ENCODE data around the gene GOLGA2.
"Not testable (repeated sequence)": the region's sequence is repeated elsewhere in the genome, so short reads cannot be mapped to it uniquely, and the experiment has no call there.

GOLGA2 gene

DNA sequence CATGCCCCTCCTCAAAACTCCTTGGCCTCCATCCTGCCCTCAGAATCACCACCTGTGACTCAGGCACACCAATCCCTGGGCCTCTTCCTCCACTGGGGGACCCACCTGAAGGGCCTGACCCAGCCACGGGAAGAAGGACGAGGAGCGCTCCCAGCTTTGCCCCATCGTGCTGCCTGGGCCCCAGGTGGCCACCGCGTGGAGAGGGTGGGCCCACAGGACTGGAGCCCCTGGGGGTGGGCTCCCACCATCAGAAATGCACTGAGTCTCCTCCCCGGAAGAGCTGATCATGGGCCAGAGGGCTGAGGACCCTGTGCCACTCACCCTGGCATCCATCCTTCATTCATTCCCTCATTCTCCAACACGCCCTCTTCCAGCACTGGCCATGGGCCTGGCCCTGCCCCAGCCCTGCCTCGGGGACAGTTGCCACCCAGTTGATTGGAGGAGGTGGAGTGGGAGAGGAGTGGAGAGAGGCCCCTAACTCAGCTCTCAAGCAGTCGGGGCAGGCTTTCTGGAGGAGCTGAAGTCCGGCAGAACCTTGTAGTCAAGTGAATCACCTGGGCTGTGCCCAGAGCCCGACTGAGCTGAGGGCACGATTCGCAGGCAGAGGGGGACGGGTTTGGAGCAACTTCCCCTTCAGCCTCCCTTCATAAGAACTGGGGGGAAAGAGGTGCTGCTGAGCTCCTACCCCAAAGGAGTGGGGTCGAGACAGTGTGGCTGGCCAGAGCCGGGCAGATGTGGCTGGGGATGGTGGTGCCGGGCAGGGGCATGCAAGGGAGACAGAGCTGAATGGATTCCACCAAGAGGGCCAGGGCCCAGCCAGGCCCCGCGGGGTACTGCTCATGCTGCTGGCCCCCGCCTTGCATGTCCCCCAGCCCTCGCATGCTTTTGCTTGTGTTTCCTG, 43.0 kb downstream of the GOLGA2 start:
- DNase-seq = no peak

DNA sequence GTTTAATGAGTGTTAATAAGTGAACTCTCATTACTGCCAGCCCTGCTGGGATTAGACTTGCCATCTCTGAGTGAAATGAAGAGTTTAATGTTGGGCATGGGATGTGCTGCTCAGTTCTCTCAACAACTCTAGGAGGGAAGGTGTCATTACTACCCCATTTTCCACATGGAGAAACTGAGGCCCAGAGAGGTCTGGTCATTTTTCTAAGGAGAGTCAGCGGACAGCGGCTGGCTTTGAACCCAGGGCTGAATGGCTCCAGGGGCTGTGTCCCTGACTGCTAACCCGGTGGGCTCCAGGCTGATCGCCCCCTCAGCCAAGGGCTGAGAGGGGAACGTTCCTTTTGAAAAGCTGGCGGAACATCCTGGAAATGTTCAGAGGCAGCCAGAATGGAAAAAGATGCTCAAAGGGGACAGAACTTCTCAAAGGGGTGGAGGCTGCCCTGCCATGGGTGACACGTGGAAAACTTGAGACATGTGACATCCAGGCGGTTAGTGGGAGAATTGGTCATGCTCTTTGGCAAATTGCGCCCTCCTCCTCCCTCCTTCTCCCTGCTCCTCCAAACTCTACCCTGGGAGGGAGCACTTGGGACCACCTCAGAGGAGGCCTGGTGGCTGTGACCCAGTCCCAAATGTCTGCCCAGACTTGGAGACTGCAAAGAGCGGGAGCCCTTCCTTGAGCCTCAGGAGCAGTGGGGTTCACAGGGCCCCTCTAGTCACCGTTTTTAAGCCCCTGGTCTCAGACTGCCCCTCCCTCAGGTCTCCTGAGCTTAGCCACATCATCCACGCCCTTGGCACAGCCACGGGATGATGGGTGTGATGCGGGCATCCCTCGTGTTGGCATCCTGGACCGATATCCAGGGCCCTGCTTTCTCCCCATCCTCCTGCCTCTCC, 43.9 kb downstream of the GOLGA2 start:
- no peak for DNase-seq

DNA sequence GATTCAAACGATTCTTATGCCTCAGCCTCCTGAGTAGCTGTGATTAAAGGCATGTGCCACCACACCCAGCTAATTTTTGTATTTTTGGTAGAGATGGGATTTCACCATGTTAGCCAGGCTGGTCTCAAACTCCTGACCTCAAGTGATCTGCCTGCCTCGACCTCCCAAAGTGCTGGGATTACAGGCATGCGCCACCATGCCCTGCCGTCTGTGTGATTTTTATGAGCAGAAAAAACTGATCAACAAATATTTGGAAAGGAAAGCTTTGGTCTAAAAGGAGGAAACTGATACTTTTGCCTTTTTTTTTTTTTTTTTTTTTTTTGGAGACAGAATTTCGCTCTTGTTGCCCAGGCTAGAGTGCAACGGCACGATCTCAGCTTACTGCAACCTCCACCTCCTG, 44.9 kb downstream of the GOLGA2 start:
- not testable (repeated sequence) for DNase-seq

DNA sequence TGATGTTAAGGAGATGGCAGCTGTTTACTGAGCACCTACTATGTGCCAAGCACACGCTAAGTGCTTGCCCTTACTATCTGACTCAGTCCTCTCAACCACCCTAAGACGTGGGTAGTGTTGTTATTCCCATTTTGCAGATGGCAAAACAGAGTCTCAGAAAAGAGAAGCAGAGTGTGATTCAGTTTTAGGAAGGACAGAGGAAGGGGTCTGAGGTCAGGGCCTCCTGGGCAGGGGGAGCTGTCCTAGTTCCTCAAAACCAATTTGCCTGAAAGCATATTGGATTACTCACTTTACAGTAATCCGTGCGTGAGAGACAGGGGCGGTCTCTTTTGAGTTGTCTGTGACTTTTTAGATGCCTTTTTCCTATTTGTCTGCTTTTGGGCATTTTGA, 49.4 kb downstream of the GOLGA2 start:
- DNase-seq = peak; percentile 24

DNA sequence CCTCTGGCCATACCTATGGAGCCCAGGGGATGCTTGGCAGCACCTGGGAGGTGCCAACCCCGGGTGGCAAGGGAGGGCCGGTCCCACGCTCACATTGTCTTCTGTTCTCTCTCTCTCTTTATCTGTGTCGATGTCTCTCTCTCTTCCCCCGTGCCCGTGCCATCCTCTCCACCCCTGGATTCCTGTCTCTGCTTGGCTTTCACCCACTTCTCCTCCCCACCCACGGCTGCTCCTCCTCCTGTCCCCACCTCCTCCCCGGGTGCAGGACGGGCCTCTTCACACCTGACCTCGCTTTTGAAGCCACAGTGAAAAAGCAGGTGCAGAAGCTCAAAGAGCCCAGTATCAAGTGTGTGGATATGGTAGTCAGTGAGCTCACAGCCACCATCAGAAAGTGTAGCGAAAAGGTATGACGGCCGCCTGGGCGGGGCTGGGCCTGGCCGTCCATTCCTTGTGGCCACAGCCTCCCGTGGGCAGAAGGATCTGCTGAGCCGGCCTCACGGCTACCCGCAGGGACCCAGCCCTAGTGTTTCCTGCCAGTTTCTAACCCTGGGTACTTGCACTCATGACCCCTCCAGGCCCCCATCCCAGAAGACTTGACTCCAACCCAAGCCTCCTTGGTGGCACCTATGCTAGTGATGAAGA, 49.9 kb downstream of the GOLGA2 start:
- no peak for DNase-seq

DNA sequence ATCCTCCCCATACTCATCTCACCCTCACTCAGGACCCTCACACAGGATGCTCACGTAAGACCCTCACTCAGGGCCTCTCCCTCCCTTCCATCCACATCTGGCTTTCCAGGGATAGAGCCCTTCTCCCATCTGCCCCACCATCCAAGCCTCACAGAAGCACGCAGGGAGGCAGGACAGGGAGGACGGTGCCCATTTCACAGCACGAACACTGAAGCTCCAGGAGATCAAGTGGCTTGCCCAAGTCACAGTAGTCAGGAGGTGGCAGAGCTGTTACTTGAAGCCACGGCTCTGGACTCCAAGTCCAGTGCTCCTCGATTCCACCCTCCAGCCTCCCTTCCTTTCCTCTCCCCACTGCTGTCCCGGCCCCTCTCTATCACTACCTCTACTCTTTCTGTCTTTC, 50.9 kb downstream of the GOLGA2 start:
- no peak for DNase-seq

DNA sequence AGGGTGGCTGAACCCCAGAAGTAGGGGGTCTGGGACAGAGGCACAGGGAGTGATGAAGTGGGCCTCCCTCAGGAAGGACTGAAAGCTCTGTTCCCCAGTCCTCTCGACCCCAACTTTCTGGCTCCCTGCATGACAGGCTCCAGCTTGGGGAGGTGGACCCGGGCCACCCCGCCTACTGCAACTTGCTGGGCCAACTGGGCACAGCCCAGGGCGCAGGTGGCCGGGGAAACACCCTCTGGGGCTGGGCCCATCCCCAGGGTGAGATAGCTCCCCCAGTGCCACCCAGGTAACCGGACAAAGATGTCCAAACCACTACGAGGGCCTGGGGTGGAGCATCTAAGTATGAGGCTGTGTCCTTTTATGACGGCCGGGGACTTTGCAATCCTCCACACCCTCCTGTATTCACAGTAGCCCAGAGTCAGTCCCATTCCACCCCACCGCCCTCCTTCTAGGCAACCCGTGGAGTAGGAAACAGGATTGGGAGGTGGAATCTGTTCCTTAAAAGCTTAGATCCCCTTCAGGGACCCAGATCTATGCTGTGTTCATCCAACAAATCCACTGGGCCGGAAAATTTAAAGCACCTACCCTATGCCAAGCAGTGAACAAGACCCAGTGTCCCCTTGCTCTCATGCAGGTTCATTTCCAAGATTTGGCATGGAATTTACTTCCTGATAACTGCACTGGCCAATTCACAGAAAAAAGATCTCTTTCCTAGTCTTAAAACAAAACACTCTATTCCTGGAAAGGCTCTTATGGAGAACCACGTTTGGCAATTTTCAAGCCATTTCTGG, 52.7 kb downstream of the GOLGA2 start:
- DNase-seq = no peak

DNA sequence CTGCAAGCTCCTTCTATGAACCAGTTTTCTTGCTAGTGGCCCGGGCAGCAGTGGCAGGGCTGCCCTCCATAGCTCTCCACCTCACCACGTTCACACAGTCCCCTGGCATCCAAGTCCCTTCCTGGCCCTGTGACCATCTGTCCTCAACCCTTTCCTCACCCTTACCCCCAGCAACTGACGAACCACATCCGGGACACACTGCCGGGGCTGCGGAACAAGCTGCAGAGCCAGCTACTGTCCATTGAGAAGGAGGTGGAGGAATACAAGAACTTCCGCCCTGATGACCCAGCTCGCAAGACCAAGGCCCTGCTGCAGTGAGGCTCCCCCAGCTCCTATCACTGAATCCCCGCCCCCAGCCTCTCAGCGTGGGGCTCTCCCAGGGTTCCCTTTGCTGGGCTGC, 53.8 kb downstream of the GOLGA2 start:
- no peak for DNase-seq

DNA sequence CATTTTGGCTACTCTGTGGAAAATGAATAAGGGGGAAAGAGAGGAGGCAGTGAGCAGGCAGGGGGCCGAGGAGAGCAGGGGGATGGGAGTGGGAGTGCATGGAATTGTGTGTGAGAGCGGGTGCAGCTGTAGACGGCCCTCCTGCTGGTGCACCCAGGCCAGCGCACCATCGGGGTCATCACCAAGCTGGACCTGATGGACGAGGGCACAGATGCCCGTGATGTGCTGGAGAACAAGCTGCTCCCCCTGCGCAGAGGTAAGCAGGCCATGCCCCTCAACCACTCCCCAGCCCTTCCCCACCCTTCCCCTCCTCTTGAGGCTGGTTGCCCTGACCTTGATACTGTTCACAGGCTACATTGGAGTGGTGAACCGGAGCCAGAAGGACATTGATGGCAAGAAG, 56.0 kb downstream of the GOLGA2 start:
- no peak for DNase-seq

DNA sequence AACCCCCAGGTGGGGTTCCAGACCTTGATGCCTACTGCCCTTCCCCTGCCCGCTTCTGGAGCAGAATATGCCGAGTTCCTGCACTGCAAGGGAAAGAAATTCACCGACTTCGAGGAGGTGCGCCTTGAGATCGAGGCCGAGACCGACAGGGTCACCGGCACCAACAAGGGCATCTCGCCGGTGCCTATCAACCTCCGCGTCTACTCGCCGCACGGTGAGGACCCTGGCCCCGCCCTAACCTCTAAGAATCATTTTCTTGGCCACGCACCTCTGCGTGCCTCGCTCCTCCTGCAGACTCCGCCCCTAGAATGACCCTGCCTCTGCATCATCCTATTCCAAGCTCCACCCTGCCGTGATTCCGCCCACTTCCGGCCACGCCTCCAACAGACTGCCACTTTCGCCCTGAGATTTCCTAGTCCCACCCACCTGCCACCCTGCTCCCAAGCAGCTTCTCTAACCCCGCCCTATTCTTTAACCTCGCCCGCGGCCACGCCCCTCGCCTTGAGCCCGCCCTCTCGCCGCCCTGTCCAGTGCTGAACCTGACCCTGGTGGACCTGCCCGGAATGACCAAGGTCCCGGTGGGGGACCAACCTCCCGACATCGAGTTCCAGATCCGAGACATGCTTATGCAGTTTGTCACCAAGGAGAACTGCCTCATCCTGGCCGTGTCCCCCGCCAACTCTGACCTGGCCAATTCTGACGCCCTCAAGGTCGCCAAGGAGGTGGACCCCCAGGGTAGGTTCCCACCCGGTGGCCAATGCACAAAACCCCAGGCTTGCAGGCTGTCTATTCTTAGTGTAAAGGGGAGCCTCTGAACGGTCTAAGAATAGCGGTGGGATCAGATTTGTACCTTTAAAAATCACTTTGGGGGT, 57.1 kb downstream of the GOLGA2 start:
- DNase-seq = peak; percentile 97

DNA sequence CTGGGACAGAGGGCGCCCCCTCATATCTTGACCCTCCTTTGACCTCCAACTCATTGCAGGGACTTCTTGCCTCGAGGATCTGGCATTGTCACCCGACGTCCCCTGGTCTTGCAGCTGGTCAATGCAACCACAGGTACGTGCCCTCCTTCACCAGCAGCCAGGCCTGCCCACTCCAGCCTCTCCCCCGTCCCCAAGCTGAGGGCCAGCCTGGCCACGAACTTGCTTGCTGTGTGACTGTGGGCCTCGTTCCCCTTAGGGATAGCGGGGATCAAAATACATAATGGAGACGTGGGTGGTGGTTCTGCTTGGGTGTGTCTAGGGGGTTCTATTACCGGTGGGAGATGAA, 57.7 kb downstream of the GOLGA2 start:
- DNase-seq = no peak

DNA sequence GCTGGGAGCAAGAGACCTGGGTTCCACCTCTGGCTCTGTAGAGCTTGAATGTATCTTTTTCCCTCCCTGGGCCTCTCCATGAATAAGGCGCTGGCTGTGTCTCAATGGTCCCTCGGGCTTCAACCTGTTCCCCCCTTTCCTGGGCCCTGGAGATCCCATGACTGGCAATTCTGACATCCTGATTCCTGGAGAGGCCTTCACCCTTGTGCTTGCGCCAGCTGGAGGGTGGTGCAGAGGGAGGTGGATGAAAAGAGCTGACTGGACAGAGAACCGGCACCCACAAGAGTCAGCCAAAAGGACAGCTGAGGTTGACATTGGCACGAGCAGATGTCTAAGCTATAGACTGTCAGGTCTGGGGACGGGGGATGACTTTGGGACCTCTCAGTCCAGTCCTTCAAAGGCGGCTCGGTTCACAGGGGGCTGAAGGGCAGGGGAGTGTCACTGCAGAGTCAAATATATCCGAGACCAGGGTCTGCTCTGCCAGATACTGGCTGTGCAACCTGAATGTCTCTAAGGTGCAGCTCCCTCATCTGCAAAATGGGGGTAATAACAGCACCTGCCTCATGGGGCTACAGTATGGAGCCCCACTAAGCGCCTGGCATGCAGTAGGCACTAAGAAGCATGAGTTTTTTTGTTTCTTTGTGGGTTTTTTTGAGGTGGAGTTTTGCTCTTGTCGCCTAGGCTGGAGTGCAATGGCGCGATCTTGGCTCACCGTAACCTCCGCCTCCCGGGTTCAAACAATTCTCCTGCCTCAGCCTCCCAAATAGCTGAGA, 58.8 kb downstream of the GOLGA2 start:
- no peak for DNase-seq

DNA sequence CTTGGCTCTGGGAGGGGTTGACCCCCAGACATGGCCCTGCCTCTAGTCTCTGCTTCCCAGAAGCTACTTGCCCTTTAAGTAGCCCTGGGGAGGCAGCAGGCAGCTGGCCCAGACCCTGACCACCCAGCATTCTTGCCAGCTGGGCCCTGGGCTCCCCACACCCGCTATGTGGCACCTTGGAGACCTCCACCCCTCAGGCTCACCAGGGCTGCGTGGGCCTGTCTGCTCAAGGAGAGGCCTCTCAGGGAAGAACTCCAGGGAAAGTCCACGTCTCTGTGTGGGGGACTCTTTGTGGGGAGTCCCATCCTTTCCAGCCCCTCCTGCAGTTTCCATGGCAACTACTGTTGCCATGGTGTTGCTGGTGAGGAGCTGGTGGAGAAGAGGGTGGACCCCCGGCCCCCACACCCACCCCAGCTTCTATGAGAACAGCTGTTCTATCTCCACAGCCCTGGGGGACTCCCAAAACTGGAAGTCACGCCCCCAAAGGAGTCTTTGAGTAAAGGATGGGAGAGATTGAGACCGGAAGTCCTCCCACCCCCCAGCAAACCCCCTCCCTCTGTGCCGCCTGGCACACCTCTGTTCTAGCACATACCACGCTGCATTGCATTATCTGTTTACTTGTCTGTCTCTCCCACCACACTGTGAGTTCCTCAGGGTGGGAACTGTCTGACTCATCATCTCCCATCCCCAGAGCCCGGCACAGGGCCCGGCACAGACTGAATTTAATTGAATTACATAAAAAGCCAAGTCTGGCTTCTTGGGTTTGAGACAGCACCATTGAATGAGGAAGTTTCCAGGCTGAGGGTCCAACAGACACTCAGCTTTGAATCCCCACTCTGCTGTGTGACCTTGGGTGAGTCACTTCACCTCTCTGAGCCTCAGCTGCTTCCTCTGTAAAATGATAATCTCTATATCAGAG, 60.1 kb downstream of the GOLGA2 start:
- DNase-seq = no peak

DNA sequence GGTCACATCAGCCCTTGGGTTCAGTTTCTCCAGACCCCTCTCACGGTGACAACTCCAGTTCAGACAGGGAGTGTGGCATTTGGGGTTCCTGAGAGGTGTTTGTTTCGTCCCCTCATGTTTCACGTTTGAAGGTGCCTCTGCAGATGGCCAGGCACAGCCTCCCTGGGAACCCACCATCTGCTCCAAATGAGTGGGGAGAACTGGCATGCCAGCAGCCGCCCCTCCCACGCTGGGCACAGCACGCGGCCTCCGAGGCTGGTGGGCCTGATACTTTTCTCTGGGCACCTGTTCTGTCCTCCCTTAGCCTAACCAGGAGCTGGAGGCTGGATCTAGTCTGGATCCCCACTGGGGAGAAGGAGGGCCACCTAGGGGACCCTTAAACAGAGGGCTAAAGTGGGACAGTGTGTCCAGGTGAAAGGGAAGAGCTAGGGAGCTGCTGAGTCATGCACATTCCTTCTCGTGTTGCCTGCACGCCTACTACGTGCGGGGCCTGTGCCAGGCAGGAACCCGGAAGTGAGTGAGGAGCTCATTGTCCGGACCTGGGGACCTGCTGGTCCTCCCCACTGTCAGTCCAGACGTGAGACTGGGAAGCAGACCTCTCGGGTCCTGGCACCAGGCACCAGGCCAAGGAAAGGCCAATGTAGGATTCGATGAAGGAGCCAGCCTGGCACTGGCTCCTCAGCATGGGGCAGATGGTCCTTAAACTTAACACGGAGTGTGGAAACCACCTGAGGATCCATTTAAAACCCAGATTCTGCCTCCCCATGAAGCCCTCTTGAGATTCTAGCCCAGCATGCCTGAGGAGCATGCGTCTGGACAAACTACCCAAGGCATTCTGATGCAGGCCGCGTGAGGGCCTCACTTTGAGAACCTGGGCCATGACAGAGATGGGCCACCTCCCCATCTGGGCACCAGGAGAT, 61.0 kb downstream of the GOLGA2 start:
- DNase-seq = no peak

DNA sequence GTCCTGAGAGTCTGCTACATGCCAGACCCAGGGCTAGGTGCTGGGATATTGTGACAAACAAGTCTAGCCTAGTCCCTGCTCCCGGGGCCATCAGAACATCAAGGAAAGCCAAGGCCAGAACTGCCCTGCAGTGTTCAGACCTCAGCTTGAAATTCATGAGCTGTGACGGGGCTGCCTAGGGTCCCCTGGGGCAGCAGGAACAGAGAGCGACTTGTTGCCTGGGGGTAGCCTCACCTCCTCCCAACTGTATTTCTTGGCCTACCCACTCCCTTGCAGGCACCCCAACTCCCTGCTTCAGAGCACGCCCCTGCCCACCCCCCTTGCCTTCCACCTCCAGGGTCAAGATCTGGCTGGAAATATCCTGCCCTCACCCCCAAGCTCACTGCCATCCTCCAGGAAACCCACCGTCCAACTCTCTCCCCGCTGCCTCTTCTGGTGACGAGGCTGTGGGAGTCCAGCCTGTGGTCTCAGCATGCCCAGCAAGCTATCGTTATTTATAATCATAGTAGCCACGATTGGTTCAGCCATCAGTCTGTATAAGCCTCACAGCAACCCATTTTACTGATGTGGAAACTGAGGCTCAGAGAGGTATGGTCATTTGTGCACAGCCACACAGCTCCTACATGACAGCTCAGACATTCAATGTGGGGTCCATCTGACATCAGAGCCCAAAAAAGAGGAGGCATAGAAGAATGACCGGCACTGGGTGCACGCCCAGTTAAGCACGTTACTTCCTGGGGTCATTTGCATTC, 61.9 kb downstream of the GOLGA2 start:
- no peak for DNase-seq

DNA sequence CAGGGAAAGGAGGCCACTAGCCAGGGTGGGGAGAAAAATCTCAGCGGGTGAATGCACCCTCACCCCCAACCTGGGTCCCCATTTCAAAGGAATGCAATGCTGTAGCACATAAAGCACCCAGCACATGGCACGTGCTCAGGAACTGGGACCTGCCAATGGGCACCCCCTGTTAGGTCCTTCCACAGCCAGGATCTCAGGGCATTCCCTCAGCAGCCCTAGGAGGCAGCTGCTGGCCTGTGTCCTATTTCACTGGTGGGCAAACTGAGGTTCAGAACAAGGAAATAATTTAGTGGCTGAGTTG, 63.9 kb downstream of the GOLGA2 start:
- no peak for DNase-seq

DNA sequence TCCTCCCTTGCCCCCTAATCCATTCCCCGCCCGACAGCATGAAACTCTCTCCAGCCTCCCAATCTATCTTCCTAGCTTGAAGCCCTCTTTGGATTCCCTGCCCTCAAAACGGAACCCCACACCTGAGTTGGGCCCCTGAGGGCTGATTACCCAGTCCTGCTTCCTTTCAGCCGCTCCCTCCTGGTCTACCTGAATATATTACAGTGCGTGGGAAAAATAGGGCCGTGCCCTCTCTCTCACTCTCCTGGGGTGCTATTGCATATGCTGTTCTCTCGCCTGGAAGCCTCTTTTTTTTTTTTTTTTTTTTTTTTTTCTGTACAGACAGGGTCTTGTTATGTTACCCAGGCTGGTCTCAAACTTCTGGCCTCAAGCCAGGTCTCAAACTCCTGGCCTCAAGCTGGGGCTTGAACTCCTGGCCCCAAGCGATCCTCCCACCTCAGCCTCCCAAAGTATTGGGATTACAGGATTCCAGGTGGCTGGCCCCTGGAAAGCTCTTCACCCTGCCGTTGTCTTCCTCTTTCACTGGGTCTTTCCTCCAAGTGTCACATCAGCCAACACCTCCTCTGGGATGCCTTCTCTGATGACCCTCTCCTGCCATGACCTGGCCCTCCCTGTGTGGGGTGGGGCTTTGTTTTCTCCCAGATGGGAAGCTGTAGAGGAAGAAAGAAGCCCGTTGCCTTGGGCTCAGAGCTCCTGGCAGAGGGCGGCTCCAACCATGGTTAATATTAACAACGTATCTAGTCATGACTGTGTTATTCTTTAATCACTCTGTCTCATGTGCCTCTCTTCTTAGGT, 64.4 kb downstream of the GOLGA2 start:
- DNase-seq = no peak

Measured in CD4-positive, alpha-beta T cell treated with Interleukin-15 for 1 hour (primary cell).